Measurements from ENCODE around the gene CLCN3.

- TF ChIP-seq CTCF (IDR thresholded peaks at IDR 0.05; ENCODE audit: low read length) (no peak), EZH2phosphoT487 (IDR thresholded peaks at IDR 0.05; ENCODE audit: low read length) (no peak)
Observed at GRCh38 chr4:169761846-169762245, 141.5 kb downstream of the CLCN3 start.
